OCI-LY7 (cell line): ENCODE results near the gene PGA5. TPM values are rescaled to one million over a fixed set of nuclear protein-coding genes. Genes with fewer than 3 reads are reported as not detected.
"Not testable (repeated sequence)": the region's sequence is repeated elsewhere in the genome, so short reads cannot be mapped to it uniquely, and the experiment has no call there.

ENCODE experiments used
- BruUV-seq: library from RNA; stranded (reverse); fragments of 400-500 nt; replicated peaks from 2 replicates; lab custom pipeline; 2021; lab: Mats Ljungman, UMichigan
- CTCF ChIA-PET: fragments of 300-600 bp; sonication (Branson Sonifier 250); formaldehyde crosslinking; loops from one replicate; lab custom pipeline; 2022; ENCODE audit warnings: antibody characterized with exemption; ENCODE audit not compliant: unreplicated experiment; lab: Charles Lee
- POLR2A ChIA-PET: fragments of 300-600 bp; sonication (Branson Sonifier 250); formaldehyde crosslinking; loops from one replicate; lab custom pipeline; 2022; ENCODE audit warnings: antibody characterized with exemption; lab: Charles Lee
- DNase-seq: peaks from one replicate; pipeline ENCODE4 v3.0.0-alpha.2; 2015; ENCODE audit warnings: low spot score
- H2AFZ ChIP-seq: fragments of 200-600 bp; sonication (generic), shearing (Covaris generic); 2 replicates; pipeline ENCODE4 v1.6.1; 2014; ENCODE audit warnings: mild to moderate bottlenecking, antibody characterized with exemption, low read length, moderate library complexity
- H3K27ac ChIP-seq: fragments of 200-600 bp; sonication (generic); 2 replicates; pipeline ENCODE4 v1.5.1; 2014; ENCODE audit warnings: mixed run types, low read depth, mild to moderate bottlenecking, moderate library complexity, low read length, inconsistent platforms; ENCODE audit not compliant: poor library complexity, severe bottlenecking
- H3K36me3 ChIP-seq: fragments of 200-600 bp; sonication (generic); 2 replicates; pipeline ENCODE4 v1.6.1; 2014; ENCODE audit warnings: mild to moderate bottlenecking, antibody characterized with exemption, low read length, moderate library complexity, mixed read lengths; ENCODE audit not compliant: insufficient read depth
- H3K4me1 ChIP-seq: fragments of 200-600 bp; sonication (generic); 2 replicates; pipeline ENCODE4 v1.5.1; 2014; ENCODE audit warnings: mild to moderate bottlenecking, low read length; ENCODE audit not compliant: insufficient read depth, poor library complexity, severe bottlenecking
- H3K4me2 ChIP-seq: fragments of 200-600 bp; sonication (generic); 2 replicates; pipeline ENCODE4 v1.6.1; 2014; ENCODE audit warnings: mild to moderate bottlenecking, low read length
- H3K4me3 ChIP-seq: fragments of 200-600 bp; sonication (generic); 2 replicates; pipeline ENCODE4 v1.5.1; 2014; ENCODE audit warnings: mild to moderate bottlenecking, low read depth, low read length; ENCODE audit not compliant: poor library complexity, severe bottlenecking
- H3K79me2 ChIP-seq: fragments of 200-600 bp; sonication (generic); 2 replicates; pipeline ENCODE4 v1.6.1; 2016; ENCODE audit warnings: low read depth, mild to moderate bottlenecking, low read length, moderate library complexity, mixed read lengths; ENCODE audit not compliant: insufficient read depth
- H3K9me2 ChIP-seq: fragments of 200-600 bp; sonication (generic); 2 replicates; pipeline ENCODE4 v1.6.1; 2016; ENCODE audit warnings: mild to moderate bottlenecking, low read length, mixed read lengths; ENCODE audit not compliant: insufficient read depth
- H3K9me3 ChIP-seq: fragments of 200-600 bp; sonication (generic); 2 replicates; pipeline ENCODE4 v1.6.1; 2014; ENCODE audit warnings: mild to moderate bottlenecking, mixed run types, low read length, mixed read lengths
- H4K20me1 ChIP-seq: fragments of 200-600 bp; sonication (generic); 2 replicates; pipeline ENCODE4 v1.6.1; 2014; ENCODE audit warnings: mild to moderate bottlenecking, antibody characterized with exemption, low read length, moderate library complexity, mixed read lengths; ENCODE audit not compliant: insufficient read depth
- CTCF ChIP-seq: fragments of 200-600 bp; sonication (generic); conservative IDR thresholded peaks from 2 replicates; pipeline ENCODE4 v1.5.1; 2014; ENCODE audit warnings: mild to moderate bottlenecking, antibody characterized with exemption, low read length, moderate library complexity, mixed read lengths
- EZH2phosphoT487 ChIP-seq: fragments of 200-600 bp; sonication (generic); IDR thresholded peaks from 2 replicates; pipeline ENCODE4 v1.6.1; 2018; ENCODE audit warnings: low read depth, borderline replicate concordance, mild to moderate bottlenecking, mixed run types, antibody characterized with exemption, low read length, moderate library complexity, mixed read lengths
- intact Hi-C: fragments of 100-400 bp; cut with micrococcal nuclease; formaldehyde crosslinking; loops from one replicate; pipeline ENCODE4 v1.10.0; 2022; ENCODE audit not compliant: unreplicated experiment
- total RNA-seq, 2 experiments: library from RNA; depleted of rRNA in 1 of 2; stranded (reverse); fragments of >200 nt in 1 of 2; shearing (Covaris generic) in 1 of 2; gene quantifications; 2 replicates each; pipeline ENCODE4 v1.2.3, GENCODE V29; 2014 to 2022

PGA5 gene
- total RNA-seq, 2 experiments from 2014 or later, result not detected

GRCh38 chr11:61198948-61199523 lies 41.9 kb upstream of the PGA5 start:
- Histone ChIP-seq H3K27ac (no peak overlapping the region), H3K79me2 (no peaks in the 10 kb centered on the region), H3K4me3 (no peak overlapping the region), H3K4me1 (no peaks in the 10 kb centered on the region), H3K4me2 (no peak overlapping the region), H3K9me2 (no peaks in the 10 kb centered on the region), H4K20me1 (no peaks in the 10 kb centered on the region), H3K36me3 (no peaks in the 10 kb centered on the region), H3K9me3 (no peaks in the 10 kb centered on the region), H2AFZ (no peak overlapping the region)
- ChIA-PET CTCF (interaction anchor here (0.6 kb wide), 1 partner anchor 70 kb away, joined by 3 read pairs; no protein-coding TSS in a partner anchor), POLR2A (no interaction called here)
- DNase-seq, result no peak
- no TSS peak for BruUV-seq
- TF ChIP-seq EZH2phosphoT487, result no peak
- TF ChIP-seq CTCF, result no peak
- intact Hi-C loops, result no loop called here

GRCh38 chr11:61201476-61201875 lies 39.5 kb upstream of the PGA5 start:
- Histone ChIP-seq H4K20me1 (no peaks in the 10 kb centered on the region), H2AFZ (no peak overlapping the region), H3K4me2 (no peak overlapping the region), H3K79me2 (no peaks in the 10 kb centered on the region), H3K9me2 (no peaks in the 10 kb centered on the region), H3K4me1 (no peaks in the 10 kb centered on the region), H3K9me3 (no peaks in the 10 kb centered on the region), H3K27ac (no peak overlapping the region), H3K4me3 (no peak overlapping the region), H3K36me3 (no peaks in the 10 kb centered on the region)
- ChIA-PET CTCF (no interaction called here), POLR2A (no interaction called here)
- no peak for TF ChIP-seq CTCF
- no peak for TF ChIP-seq EZH2phosphoT487
- intact Hi-C loops, result no loop called here
- no peak for DNase-seq
- no TSS peak for BruUV-seq

GRCh38 chr11:61202950-61203746 lies 37.8 kb upstream of the PGA5 start, which contains the start of gene PGA3:
Gene PGA3, plus strand, starts transcription at chr11:61203515. Its CDS starts 50 bp downstream, at chr11:61203565.
- H3K27ac ChIP-seq, H3K4me3 ChIP-seq, H3K36me3 ChIP-seq, DNase-seq, H3K9me2 ChIP-seq, H3K79me2 ChIP-seq, CTCF ChIA-PET, POLR2A ChIA-PET, H3K4me1 ChIP-seq, intact Hi-C loops, H2AFZ ChIP-seq, H3K9me3 ChIP-seq, BruUV-seq, H3K4me2 ChIP-seq, H4K20me1 ChIP-seq: not testable (repeated sequence)

- H2AFZ ChIP-seq, H3K4me1 ChIP-seq, POLR2A ChIA-PET, H3K36me3 ChIP-seq, CTCF ChIA-PET, H3K27ac ChIP-seq, H4K20me1 ChIP-seq, BruUV-seq, intact Hi-C loops, H3K9me3 ChIP-seq, DNase-seq, H3K9me2 ChIP-seq, H3K79me2 ChIP-seq, H3K4me2 ChIP-seq, H3K4me3 ChIP-seq: not testable (repeated sequence)
Measured at GRCh38 chr11:61203873-61204272, 37.1 kb upstream of the PGA5 start.
